ENCODE data around the gene AKT1.

Gene AKT1

GRCh38 chr14:104806625-104807465 lies 11.3 kb upstream of the AKT1 start:
- Histone ChIP-seq H4K20me1 (ENCODE audit: insufficient read depth, low read length) (no peaks in the 10 kb centered on the region), H3K27ac (ENCODE audit: low read length) (no peak overlapping the region), H3K79me2 (ENCODE audit: low read length) (no peaks in the 10 kb centered on the region), H2AFZ (ENCODE audit: low read depth, low read length) (no peak overlapping the region), H3K9ac (ENCODE audit: low read length) (no peak overlapping the region), H3K4me2 (ENCODE audit: low read length) (no peak overlapping the region), H3K27me3 (ENCODE audit: low read depth, low read length) (no peaks in the 10 kb centered on the region), H3K9me3 (ENCODE audit: insufficient read depth, low read length) (no peaks in the 10 kb centered on the region), H3K4me1 (ENCODE audit: low read length) (peaks cover 2% of the 10 kb centered on the region), H3K4me3 (ENCODE audit: low read length) (no peak overlapping the region), H3K36me3 (replicated peaks; ENCODE audit: low read depth, low read length) (no peaks in the 10 kb centered on the region)
- no peak for TF ChIP-seq CTCF (IDR thresholded peaks at IDR 0.05; ENCODE audit: low read depth, low read length)
- TF ChIP-seq EZH2phosphoT487 (IDR thresholded peaks at IDR 0.05; ENCODE audit: low read depth) = no peak

- Histone ChIP-seq H3K4me3 (ENCODE audit: low read length) (no peak overlapping the region), H2AFZ (ENCODE audit: low read depth, low read length) (no peak overlapping the region), H3K36me3 (replicated peaks; ENCODE audit: low read depth, low read length) (no peaks in the 10 kb centered on the region), H3K4me1 (ENCODE audit: low read length) (peaks cover 9% of the 10 kb centered on the region), H3K9ac (ENCODE audit: low read length) (no peak overlapping the region), H3K4me2 (ENCODE audit: low read length) (no peak overlapping the region), H4K20me1 (ENCODE audit: insufficient read depth, low read length) (no peaks in the 10 kb centered on the region), H3K27me3 (ENCODE audit: low read depth, low read length) (peaks cover 3% of the 10 kb centered on the region; the same call in 1 of the 2 replicates), H3K79me2 (ENCODE audit: low read length) (no peaks in the 10 kb centered on the region), H3K9me3 (ENCODE audit: insufficient read depth, low read length) (no peaks in the 10 kb centered on the region), H3K27ac (ENCODE audit: low read length) (no peak overlapping the region)
- no peak for TF ChIP-seq EZH2phosphoT487 (IDR thresholded peaks at IDR 0.05; ENCODE audit: low read depth)
- no peak for TF ChIP-seq CTCF (IDR thresholded peaks at IDR 0.05; ENCODE audit: low read depth, low read length)
Observed at GRCh38 chr14:104805941-104806624, 10.5 kb upstream of the AKT1 start.

GRCh38 chr14:104805326-104805678 lies 9.8 kb upstream of the AKT1 start:
- Histone ChIP-seq H3K9ac (ENCODE audit: low read length) (no peak overlapping the region), H3K4me2 (ENCODE audit: low read length) (no peak overlapping the region), H3K27ac (ENCODE audit: low read length) (no peak overlapping the region), H3K27me3 (ENCODE audit: low read depth, low read length) (peaks cover 6% of the 10 kb centered on the region; the same call in 1 of the 2 replicates), H3K4me3 (ENCODE audit: low read length) (no peak overlapping the region), H3K79me2 (ENCODE audit: low read length) (no peaks in the 10 kb centered on the region), H4K20me1 (ENCODE audit: insufficient read depth, low read length) (no peaks in the 10 kb centered on the region), H3K36me3 (replicated peaks; ENCODE audit: low read depth, low read length) (no peaks in the 10 kb centered on the region), H3K4me1 (ENCODE audit: low read length) (peaks cover 9% of the 10 kb centered on the region), H3K9me3 (ENCODE audit: insufficient read depth, low read length) (no peaks in the 10 kb centered on the region), H2AFZ (ENCODE audit: low read depth, low read length) (no peak overlapping the region)
- TF ChIP-seq EZH2phosphoT487 (IDR thresholded peaks at IDR 0.05; ENCODE audit: low read depth) (no peak), CTCF (IDR thresholded peaks at IDR 0.05; ENCODE audit: low read depth, low read length) (no peak)

All from OCI-LY3 (cell line).